Measurements from ENCODE around the gene CD9.

DNA sequence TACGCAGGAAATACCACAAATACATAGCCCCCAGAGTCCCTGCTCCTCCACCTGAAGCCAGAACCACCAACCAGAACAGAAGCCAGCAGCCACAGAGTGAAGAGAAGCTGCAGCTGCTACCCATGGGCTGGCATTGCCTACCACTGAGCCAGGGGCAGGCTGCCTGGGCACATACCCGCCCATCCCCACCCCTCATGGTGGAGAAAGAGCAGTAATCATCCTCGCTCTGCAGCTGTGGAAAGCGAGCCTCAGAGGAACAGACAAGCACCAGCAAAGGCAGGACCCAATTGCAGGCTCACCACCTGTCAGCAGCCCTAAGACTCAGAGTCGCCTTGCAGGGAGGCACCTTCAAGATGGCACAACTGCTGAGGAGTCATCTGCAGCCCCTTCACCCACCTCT lies 11.2 kb upstream of the CD9 start:
- no peak for TF ChIP-seq EZH2 (IDR thresholded peaks at IDR 0.05; ENCODE audit: borderline replicate concordance, insufficient read depth, low read depth, low read length, poor library complexity, severe bottlenecking)
- TF ChIP-seq, protein P1, sequence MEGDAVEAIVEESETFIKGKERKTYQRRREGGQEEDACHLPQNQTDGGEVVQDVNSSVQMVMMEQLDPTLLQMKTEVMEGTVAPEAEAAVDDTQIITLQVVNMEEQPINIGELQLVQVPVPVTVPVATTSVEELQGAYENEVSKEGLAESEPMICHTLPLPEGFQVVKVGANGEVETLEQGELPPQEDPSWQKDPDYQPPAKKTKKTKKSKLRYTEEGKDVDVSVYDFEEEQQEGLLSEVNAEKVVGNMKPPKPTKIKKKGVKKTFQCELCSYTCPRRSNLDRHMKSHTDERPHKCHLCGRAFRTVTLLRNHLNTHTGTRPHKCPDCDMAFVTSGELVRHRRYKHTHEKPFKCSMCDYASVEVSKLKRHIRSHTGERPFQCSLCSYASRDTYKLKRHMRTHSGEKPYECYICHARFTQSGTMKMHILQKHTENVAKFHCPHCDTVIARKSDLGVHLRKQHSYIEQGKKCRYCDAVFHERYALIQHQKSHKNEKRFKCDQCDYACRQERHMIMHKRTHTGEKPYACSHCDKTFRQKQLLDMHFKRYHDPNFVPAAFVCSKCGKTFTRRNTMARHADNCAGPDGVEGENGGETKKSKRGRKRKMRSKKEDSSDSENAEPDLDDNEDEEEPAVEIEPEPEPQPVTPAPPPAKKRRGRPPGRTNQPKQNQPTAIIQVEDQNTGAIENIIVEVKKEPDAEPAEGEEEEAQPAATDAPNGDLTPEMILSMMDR (IDR thresholded peaks at IDR 0.05): no peak

All from B cell (primary cell).